ENCODE results near the gene MAP2K6. TPM values are rescaled to one million over a fixed set of nuclear protein-coding genes. Genes with fewer than 3 reads are reported as not detected.
"Not testable (repeated sequence)": the region's sequence is repeated elsewhere in the genome, so short reads cannot be mapped to it uniquely, and the experiment has no call there.

The MAP2K6 gene
- total RNA-seq, 8 experiments from 2014 or later, result 6.1 to 22.5 (median 15.1) TPM

GRCh38 chr17:69471406-69471805, 56.9 kb downstream of the MAP2K6 start:
- ATAC-seq (replicated peaks in 6 of 8), result no peak
- H3K4me3 ChIP-seq, result no peak overlapping the region
- H3K27ac ChIP-seq, result no peak overlapping the region
- peaks cover 19 to 21% of the 10 kb centered on the region in 2 donors for H3K4me1 ChIP-seq (replicated peaks in 1 of 2)
- in situ Hi-C loops (cut with MboI; ENCODE audit: low pct_unique_long_range_greater_than_20kb in 2 of 9, low sequenced_read_pairs in 9 of 9, unreplicated experiment in 9 of 9), result no loop called here
- WGBS, 10 experiments, result 25 to 100% (median 94%) methylated on average over 1 to 3 of the region's 3 CpGs

- 0 to 39% (median 8%) methylated on average over 1 to 7 of the region's 7 CpGs for WGBS, 10 experiments
- ATAC-seq (replicated peaks in 6 of 8), result peak; percentile 81 to 90 (median 84)
- peaks cover 12 to 14% of the 10 kb centered on the region in 2 donors for H3K4me1 ChIP-seq (replicated peaks in 1 of 2)
- in situ Hi-C loops (cut with MboI; ENCODE audit: low pct_unique_long_range_greater_than_20kb in 2 of 9, low sequenced_read_pairs in 9 of 9, unreplicated experiment in 9 of 9), result no loop called here
- H3K4me3 ChIP-seq, result no peak overlapping the region
- H3K27ac ChIP-seq, result peak overlapping the region in 1 of 2 donors; percentile 2
Observed at GRCh38 chr17:69473841-69474831, 59.6 kb downstream of the MAP2K6 start.

DNA sequence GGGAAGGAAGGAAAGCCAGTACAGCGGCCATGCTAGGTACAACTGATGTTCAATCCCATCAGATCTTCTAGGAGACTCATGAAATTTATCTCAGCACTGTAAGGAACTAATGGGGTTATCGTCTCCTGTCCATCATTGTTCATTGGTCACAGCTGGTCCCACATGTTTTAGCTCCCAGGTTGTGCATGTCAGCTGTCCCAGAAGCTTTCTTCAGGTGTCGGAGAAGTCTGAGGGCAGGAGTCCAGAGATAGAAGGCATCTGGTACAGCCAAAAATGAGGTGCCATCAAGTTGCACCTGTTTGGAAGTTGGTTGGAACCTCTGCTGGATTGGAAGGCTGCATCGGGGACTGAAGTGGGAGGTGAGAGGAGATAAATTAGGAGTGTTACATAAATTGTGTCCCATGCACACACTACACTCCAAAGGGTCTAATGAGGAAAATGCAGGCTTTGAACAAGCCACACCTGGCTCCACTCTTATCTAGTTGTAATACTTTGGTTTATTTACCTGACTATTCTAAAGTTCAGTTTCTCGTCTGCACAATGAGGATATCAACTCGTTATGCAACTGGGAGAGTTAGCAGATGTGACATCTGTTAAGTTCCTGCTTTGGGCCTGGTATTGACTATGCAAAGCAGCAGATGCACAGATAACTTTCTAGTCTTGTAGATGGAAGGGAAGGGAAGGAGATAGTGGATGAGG, 62.9 kb downstream of the MAP2K6 start:
- 56 to 100% (median 92%) methylated on average over 1 to 6 of the region's 6 CpGs; no CpG with 5 or more reads in 1 of the 10 experiments for WGBS, 10 experiments
- no peak for ATAC-seq (replicated peaks in 6 of 8)
- no peak overlapping the region for H3K27ac ChIP-seq
- in situ Hi-C loops (cut with MboI; ENCODE audit: low pct_unique_long_range_greater_than_20kb in 2 of 9, low sequenced_read_pairs in 9 of 9, unreplicated experiment in 9 of 9), result no loop called here
- no peak overlapping the region for H3K4me3 ChIP-seq
- H3K4me1 ChIP-seq (replicated peaks in 1 of 2), result peaks cover 12 to 14% of the 10 kb centered on the region in 2 donors

DNA sequence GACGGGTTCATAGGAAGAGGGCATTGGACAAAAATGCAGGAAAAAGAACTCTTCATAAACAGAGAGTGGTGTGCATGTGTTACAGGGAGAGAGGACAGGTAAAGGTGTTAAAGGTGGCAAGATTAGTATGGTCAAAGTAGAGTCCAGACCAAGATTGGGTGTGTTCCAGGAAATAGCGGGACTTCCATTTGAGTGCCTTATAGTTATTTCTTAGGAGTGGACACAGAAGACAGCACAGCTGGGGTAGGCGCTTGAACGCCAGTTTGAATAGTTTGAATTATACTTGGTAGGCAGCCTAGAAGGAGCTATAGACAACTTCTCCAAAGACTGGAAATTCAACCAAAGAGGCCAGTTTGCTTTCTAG, 63.4 kb downstream of the MAP2K6 start:
- Histone ChIP-seq H3K4me3 (no peak overlapping the region), H3K4me1 (replicated peaks in 1 of 2) (peaks cover 12 to 14% of the 10 kb centered on the region in 2 donors), H3K27ac (no peak overlapping the region)
- in situ Hi-C loops (cut with MboI; ENCODE audit: low pct_unique_long_range_greater_than_20kb in 2 of 9, low sequenced_read_pairs in 9 of 9, unreplicated experiment in 9 of 9), result no loop called here
- 57 to 94% (median 88%) methylated on average over 1 to 4 of the region's 4 CpGs; no CpG with 5 or more reads in 3 of the 10 experiments for WGBS, 10 experiments
- no peak for ATAC-seq (replicated peaks in 6 of 8)

GRCh38 chr17:69478916-69479315, 64.4 kb downstream of the MAP2K6 start:
- Histone ChIP-seq H3K27ac (no peak overlapping the region), H3K4me1 (replicated peaks in 1 of 2) (peaks cover 8 to 10% of the 10 kb centered on the region in 2 donors), H3K4me3 (no peak overlapping the region)
- in situ Hi-C loops (cut with MboI; ENCODE audit: low pct_unique_long_range_greater_than_20kb in 2 of 9, low sequenced_read_pairs in 9 of 9, unreplicated experiment in 9 of 9), result no loop called here
- no peak for ATAC-seq (replicated peaks in 6 of 8)
- WGBS, 10 experiments, result 71 to 100% (median 97%) methylated on average over 1 to 3 of the region's 4 CpGs; no CpG with 5 or more reads in 2 of the 10 experiments

GRCh38 chr17:69479756-69480155, 65.3 kb downstream of the MAP2K6 start:
- ATAC-seq (replicated peaks in 6 of 8); H3K27ac ChIP-seq; in situ Hi-C loops (cut with MboI; ENCODE audit: low pct_unique_long_range_greater_than_20kb in 2 of 9, low sequenced_read_pairs in 9 of 9, unreplicated experiment in 9 of 9); H3K4me1 ChIP-seq (replicated peaks in 1 of 2); H3K4me3 ChIP-seq: not testable (repeated sequence)
- WGBS, 10 experiments, result 57 to 100% (median 97%) methylated on average over 1 to 7 of the region's 7 CpGs; no CpG with 5 or more reads in 3 of the 10 experiments

- ATAC-seq (replicated peaks in 6 of 8), result no peak
Observed at GRCh38 chr17:69480245-69480644, 65.7 kb downstream of the MAP2K6 start.

GRCh38 chr17:69485251-69485661, 70.8 kb downstream of the MAP2K6 start:
- in situ Hi-C loops (cut with MboI; ENCODE audit: low pct_unique_long_range_greater_than_20kb in 2 of 9, low sequenced_read_pairs in 9 of 9, unreplicated experiment in 9 of 9), result no loop called here
- H3K4me1 ChIP-seq (replicated peaks in 1 of 2), result no peaks in the 10 kb centered on the region
- no peak for ATAC-seq (replicated peaks in 6 of 8)
- 14 to 100% (median 87%) methylated on average over 1 to 3 of the region's 3 CpGs; no CpG with 5 or more reads in 2 of the 10 experiments for WGBS, 10 experiments
- no peak overlapping the region for H3K27ac ChIP-seq
- H3K4me3 ChIP-seq, result no peak overlapping the region

More at GRCh38 chr17:69480245-69480644, 65.7 kb downstream of the MAP2K6 start:
- Histone ChIP-seq H3K4me1 (replicated peaks in 1 of 2) (no peaks in the 10 kb centered on the region), H3K4me3 (no peak overlapping the region), H3K27ac (no peak overlapping the region)
- WGBS, 10 experiments, result 70 to 100% (median 95%) methylated on average over 1 to 4 of the region's 4 CpGs
- in situ Hi-C loops (cut with MboI; ENCODE audit: low pct_unique_long_range_greater_than_20kb in 2 of 9, low sequenced_read_pairs in 9 of 9, unreplicated experiment in 9 of 9), result no loop called here

DNA sequence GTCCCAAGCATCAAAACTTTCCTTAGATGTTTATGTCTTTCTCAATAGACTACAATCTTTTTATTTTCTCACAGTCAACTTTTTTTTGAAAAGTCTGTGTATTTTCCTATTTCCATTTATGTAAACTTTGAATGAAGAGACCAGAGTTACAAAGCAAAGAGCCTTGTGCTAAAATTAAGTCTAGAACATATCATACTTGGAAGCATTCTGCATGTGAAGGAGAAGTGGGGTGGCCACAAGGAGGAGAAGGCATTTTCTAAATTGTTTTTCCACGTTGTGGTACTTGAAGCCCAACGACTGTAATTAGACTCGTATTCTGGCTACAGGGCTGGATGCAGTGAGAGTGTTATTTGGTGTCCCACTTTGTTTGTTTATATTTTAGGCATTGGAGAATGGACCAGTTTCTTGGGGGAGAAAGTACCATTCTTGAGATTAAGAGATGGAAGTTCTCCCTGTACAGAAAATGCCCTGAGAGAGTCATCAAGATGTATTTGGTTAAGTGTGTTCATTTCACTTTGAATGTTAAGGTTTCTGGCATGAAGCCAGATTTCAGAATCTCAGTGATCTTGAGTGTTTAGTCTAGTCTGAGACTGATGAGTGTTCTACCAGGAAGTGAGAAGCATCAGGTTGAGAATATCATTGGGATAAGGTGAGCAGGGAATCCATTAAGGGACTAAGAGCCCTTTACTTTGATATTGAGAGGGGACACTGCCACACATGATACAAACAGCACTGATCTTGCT, 71.6 kb downstream of the MAP2K6 start:
- in situ Hi-C loops (cut with MboI; ENCODE audit: low pct_unique_long_range_greater_than_20kb in 2 of 9, low sequenced_read_pairs in 9 of 9, unreplicated experiment in 9 of 9), result no loop called here
- 6 to 100% (median 50%) methylated on average over 1 to 3 of the region's 3 CpGs; no CpG with 5 or more reads in 3 of the 10 experiments for WGBS, 10 experiments
- no peak overlapping the region for H3K27ac ChIP-seq
- no peaks in the 10 kb centered on the region for H3K4me1 ChIP-seq (replicated peaks in 1 of 2)
- H3K4me3 ChIP-seq, result no peak overlapping the region
- no peak for ATAC-seq (replicated peaks in 6 of 8)

GRCh38 chr17:69486779-69487637, 72.5 kb downstream of the MAP2K6 start:
- whole genome bisulfite sequencing, 10 experiments, result 42 to 91% (median 82%) methylated on average over 2 to 13 of the region's 13 CpGs
- H3K4me1 ChIP-seq (replicated peaks in 1 of 2), result no peaks in the 10 kb centered on the region
- in situ Hi-C loops (cut with MboI; ENCODE audit: low pct_unique_long_range_greater_than_20kb in 2 of 9, low sequenced_read_pairs in 9 of 9, unreplicated experiment in 9 of 9), result no loop called here
- no peak overlapping the region for H3K4me3 ChIP-seq
- no peak overlapping the region for H3K27ac ChIP-seq
- peak in 2 of 8 experiments; percentile 17 to 31 for ATAC-seq (replicated peaks in 6 of 8)

- in situ Hi-C loops (cut with MboI; ENCODE audit: low pct_unique_long_range_greater_than_20kb in 2 of 9, low sequenced_read_pairs in 9 of 9, unreplicated experiment in 9 of 9), result no loop called here
- H3K4me3 ChIP-seq, result no peak overlapping the region
- no peak for ATAC-seq (replicated peaks in 6 of 8)
- H3K27ac ChIP-seq, result no peak overlapping the region
- WGBS, 10 experiments, result 87 to 100% (median 94%) methylated on average over 1 to 4 of the region's 4 CpGs
- H3K4me1 ChIP-seq (replicated peaks in 1 of 2), result no peaks in the 10 kb centered on the region
Observed at GRCh38 chr17:69489313-69489712, 74.8 kb downstream of the MAP2K6 start.
